ENCODE measurements around the gene FCF1.

FCF1 gene

DNA sequence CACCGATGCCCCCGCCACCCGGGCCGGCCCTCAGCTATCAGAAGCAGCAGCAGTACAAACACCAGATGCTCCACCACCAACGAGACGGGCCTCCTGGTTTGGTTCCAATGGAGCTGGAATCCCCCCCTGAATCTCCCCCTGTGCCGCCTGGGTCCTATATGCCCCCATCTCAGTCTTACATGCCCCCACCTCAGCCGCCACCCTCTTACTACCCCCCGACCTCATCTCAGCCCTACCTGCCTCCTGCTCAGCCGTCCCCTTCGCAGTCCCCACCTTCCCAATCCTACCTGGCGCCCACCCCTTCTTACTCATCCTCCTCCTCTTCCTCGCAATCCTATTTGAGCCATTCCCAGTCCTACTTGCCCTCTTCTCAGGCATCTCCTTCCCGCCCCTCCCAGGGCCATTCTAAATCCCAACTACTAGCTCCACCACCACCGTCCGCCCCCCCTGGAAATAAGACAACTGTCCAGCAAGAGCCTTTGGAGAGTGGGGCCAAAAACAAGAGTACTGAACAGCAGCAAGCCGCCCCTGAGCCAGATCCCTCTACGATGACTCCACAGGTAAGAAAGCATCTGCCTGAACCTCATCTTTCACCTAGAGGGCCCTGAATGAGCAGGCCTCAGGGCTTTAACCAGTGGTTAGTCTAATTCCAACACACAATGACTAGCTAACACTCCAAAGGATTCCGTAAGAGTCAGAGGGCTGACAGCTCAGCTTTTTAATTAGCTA is 51.0 kb downstream of the FCF1 start:
- TF ChIP-seq, protein P1, sequence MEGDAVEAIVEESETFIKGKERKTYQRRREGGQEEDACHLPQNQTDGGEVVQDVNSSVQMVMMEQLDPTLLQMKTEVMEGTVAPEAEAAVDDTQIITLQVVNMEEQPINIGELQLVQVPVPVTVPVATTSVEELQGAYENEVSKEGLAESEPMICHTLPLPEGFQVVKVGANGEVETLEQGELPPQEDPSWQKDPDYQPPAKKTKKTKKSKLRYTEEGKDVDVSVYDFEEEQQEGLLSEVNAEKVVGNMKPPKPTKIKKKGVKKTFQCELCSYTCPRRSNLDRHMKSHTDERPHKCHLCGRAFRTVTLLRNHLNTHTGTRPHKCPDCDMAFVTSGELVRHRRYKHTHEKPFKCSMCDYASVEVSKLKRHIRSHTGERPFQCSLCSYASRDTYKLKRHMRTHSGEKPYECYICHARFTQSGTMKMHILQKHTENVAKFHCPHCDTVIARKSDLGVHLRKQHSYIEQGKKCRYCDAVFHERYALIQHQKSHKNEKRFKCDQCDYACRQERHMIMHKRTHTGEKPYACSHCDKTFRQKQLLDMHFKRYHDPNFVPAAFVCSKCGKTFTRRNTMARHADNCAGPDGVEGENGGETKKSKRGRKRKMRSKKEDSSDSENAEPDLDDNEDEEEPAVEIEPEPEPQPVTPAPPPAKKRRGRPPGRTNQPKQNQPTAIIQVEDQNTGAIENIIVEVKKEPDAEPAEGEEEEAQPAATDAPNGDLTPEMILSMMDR (IDR thresholded peaks at IDR 0.05; ENCODE audit: low read depth, low read length): no peak
- peak overlapping the region; percentile 69 for H3K4me3 ChIP-seq (ENCODE audit: low read depth, low read length)

DNA sequence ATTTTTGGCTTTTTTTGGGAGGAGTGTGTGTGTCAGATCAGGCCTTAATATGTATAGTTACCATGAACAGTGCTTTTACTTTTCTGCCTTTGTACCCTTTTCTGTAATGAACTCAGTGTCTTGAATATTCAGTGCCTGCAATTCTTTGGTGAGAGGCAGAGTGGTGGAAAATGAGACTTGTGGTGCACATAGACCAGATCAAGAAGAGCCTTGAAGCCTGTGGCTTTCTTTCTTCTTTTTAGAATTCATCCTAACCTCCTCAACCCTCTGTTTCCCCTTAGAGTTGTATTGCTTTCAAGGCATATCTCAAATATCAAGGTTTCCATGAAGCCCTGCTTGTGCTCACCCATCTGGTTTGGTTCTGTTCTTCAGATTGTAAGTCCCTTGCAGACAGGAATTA is 52.8 kb downstream of the FCF1 start:
- TF ChIP-seq, protein P1 (IDR thresholded peaks at IDR 0.05; ENCODE audit: low read depth, low read length): no peak
- H3K4me3 ChIP-seq (ENCODE audit: low read depth, low read length): peak overlapping the region; percentile 69

DNA sequence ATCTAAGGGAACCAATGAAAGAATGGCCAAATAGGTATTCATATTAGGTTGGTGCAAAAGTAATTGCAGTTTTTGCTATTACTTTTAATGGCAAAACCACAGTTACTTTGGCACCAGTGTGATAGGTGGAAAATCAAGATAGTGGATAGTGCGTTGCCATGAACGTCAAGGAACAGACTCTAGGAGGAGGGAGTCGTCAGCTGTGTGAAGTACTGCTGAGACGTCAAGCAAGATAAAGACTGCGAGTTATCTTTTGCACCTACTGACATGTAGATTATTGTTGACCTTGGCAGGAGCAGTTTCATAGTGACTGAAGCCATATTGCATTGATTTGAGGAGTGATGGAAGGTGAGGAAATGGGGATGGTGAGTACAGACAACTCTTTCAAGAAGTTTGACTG is 58.5 kb downstream of the FCF1 start:
- H3K4me3 ChIP-seq (ENCODE audit: low read depth, low read length): no peak overlapping the region
- TF ChIP-seq, protein P1 (IDR thresholded peaks at IDR 0.05; ENCODE audit: low read depth, low read length): no peak

- no peak overlapping the region for H3K4me3 ChIP-seq (ENCODE audit: low read depth, low read length)
- TF ChIP-seq, protein P1 (IDR thresholded peaks at IDR 0.05; ENCODE audit: low read depth, low read length): no peak
These were observed 71.7 kb downstream of the FCF1 start for GRCh38 chr14:74784634-74785033.

GRCh38 chr14:74785056-74785613 is 72.2 kb downstream of the FCF1 start:
- TF ChIP-seq, protein P1 (IDR thresholded peaks at IDR 0.05; ENCODE audit: low read depth, low read length): no peak
- H3K4me3 ChIP-seq (ENCODE audit: low read depth, low read length): no peak overlapping the region

GRCh38 chr14:74786796-74787315 is 73.9 kb downstream of the FCF1 start:
- no peak overlapping the region for H3K4me3 ChIP-seq (ENCODE audit: low read depth, low read length)
- TF ChIP-seq, protein P1 (IDR thresholded peaks at IDR 0.05; ENCODE audit: low read depth, low read length): no peak
